H1 (cell line): ENCODE results near the gene RIPOR2. TPM values are rescaled to one million over a fixed set of nuclear protein-coding genes. Genes with fewer than 3 reads are reported as not detected.

ENCODE experiments used
- CTCF ChIA-PET: fragments of 300-600 bp; sonication (Branson Sonifier 250); formaldehyde crosslinking; loops from one replicate; lab custom pipeline; 2021; ENCODE audit not compliant: partially characterized antibody; lab: Charles Lee
- POLR2A ChIA-PET: fragments of 300-600 bp; sonication (Branson Sonifier 250); formaldehyde crosslinking; loops from one replicate; lab custom pipeline; 2021; ENCODE audit warnings: inconsistent platforms; ENCODE audit not compliant: partially characterized antibody; lab: Charles Lee
- DNase-seq, 2 experiments: peaks; one replicate each; pipeline versions ENCODE4 v3.0.0 to v3.0.0-alpha.2; 2010 to 2022; ENCODE audit warnings: low spot score in 2 of 2, low read depth in 1 of 2, mixed read lengths in 1 of 2
- FAIRE-seq: peaks from 2 replicates; lab custom pipeline; 2011; peaks lifted over from hg19 to GRCh38; lab: Jason Lieb, UNC
- H2AFZ ChIP-seq: 2 replicates; pipeline ENCODE4 v1.8.1; 2012; ENCODE audit warnings: low read length, inconsistent platforms
- H2AK5ac ChIP-seq: 2 replicates; pipeline ENCODE4 v1.6.1; 2013; ENCODE audit warnings: low read depth, low read length
- H2BK120ac ChIP-seq: replicated peaks from 2 replicates; pipeline ENCODE3; 2013; ENCODE audit warnings: low read depth, low read length, inconsistent platforms
- H2BK12ac ChIP-seq: 2 replicates; pipeline ENCODE4 v1.6.1; 2013; ENCODE audit warnings: low read depth, low read length
- H2BK15ac ChIP-seq: 2 replicates; pipeline ENCODE4 v1.6.1; 2013; ENCODE audit warnings: low read length
- H2BK20ac ChIP-seq: 2 replicates; pipeline ENCODE4 v1.6.1; 2013; ENCODE audit warnings: low read length
- H2BK5ac ChIP-seq: 2 replicates; pipeline ENCODE4 v1.6.1; 2013; ENCODE audit warnings: low read depth, low read length
- H3K14ac ChIP-seq: 2 replicates; pipeline ENCODE4 v1.6.1; 2013; ENCODE audit warnings: inconsistent platforms; ENCODE audit not compliant: insufficient read length
- H3K18ac ChIP-seq: 2 replicates; pipeline ENCODE4 v1.6.1; 2013; ENCODE audit warnings: low read length; ENCODE audit errors: extremely low read depth
- H3K23ac ChIP-seq: 2 replicates; pipeline ENCODE4 v1.6.1; 2013; ENCODE audit warnings: inconsistent platforms; ENCODE audit not compliant: insufficient read length
- H3K23me2 ChIP-seq: 2 replicates; pipeline ENCODE4 v1.6.1; 2013; ENCODE audit warnings: low read depth, low read length
- H3K27ac ChIP-seq: 2 replicates; pipeline ENCODE4 v1.6.1; 2011; ENCODE audit warnings: low read depth, low read length, inconsistent platforms
- H3K27me3 ChIP-seq, 4 experiments: replicated peaks in 1 of 4; 1 replicate in 1 of 4; 2 replicates in 3 of 4; pipeline versions ENCODE4 v1.6.1 to v1.8.1; 2011 to 2013; ENCODE audit warnings: low read length in 3 of 4, mild to moderate bottlenecking in 3 of 4, inconsistent platforms in 2 of 4, mixed read lengths in 2 of 4, moderate library complexity in 1 of 4; ENCODE audit not compliant: control insufficient read depth in 3 of 4, insufficient read depth in 3 of 4; ENCODE audit errors: extremely low read depth in 1 of 4
- H3K36me3 ChIP-seq, 4 experiments: 2 replicates each; pipeline versions ENCODE4 v1.6.1 to v1.8.1; 2011 to 2013; ENCODE audit warnings: mild to moderate bottlenecking in 4 of 4, low read length in 3 of 4, moderate library complexity in 2 of 4, control low read depth in 1 of 4, inconsistent platforms in 1 of 4; ENCODE audit not compliant: insufficient read depth in 4 of 4, control insufficient read depth in 2 of 4
- H3K4ac ChIP-seq: replicated peaks from 2 replicates; pipeline ENCODE3; 2013; ENCODE audit warnings: low read length, low read depth, mixed read lengths, inconsistent platforms; ENCODE audit not compliant: insufficient read length
- H3K4me1 ChIP-seq, 4 experiments: replicated peaks in 1 of 4; 1 replicate in 1 of 4; 2 replicates in 3 of 4; pipeline versions ENCODE4 v1.6.1 to v1.8.1; 2011 to 2013; ENCODE audit warnings: low read length in 3 of 4, inconsistent platforms in 2 of 4, mixed read lengths in 1 of 4; ENCODE audit not compliant: insufficient read depth in 4 of 4, control insufficient read depth in 3 of 4
- H3K4me2 ChIP-seq, 2 experiments: 2 replicates each; pipeline versions ENCODE4 v1.6.1 to v1.8.1; 2011 to 2013; ENCODE audit warnings: low read depth in 2 of 2, low read length in 2 of 2, control low read depth in 1 of 2, inconsistent platforms in 1 of 2, mild to moderate bottlenecking in 1 of 2; ENCODE audit not compliant: insufficient read depth in 1 of 2
- H3K4me3 ChIP-seq, 4 experiments: fragments of 200-600, 300-600 bp in 1 of 4; sonication (generic), shearing (Covaris generic), sonication (Bioruptor Twin) in 1 of 4; 2 replicates each; pipeline versions ENCODE4 v1.5.1 to v1.8.1; 2011 to 2016; ENCODE audit warnings: low read length in 4 of 4, low read depth in 3 of 4, control low read depth in 2 of 4, inconsistent platforms in 2 of 4, mild to moderate bottlenecking in 2 of 4, mixed read lengths in 1 of 4, moderate library complexity in 1 of 4; ENCODE audit not compliant: insufficient read depth in 2 of 4; ENCODE audit errors: extremely low read depth in 1 of 4
- H3K56ac ChIP-seq: replicated peaks from 2 replicates; pipeline ENCODE3; 2013; ENCODE audit warnings: low read depth, mild to moderate bottlenecking, mixed read lengths, low read length, inconsistent platforms; ENCODE audit not compliant: insufficient read length
- H3K79me1 ChIP-seq: 2 replicates; pipeline ENCODE4 v1.6.1; 2013; ENCODE audit warnings: low read depth, low read length, control low read depth
- H3K79me2 ChIP-seq, 2 experiments: 2 replicates each; pipeline versions ENCODE4 v1.6.1 to v1.8.1; 2012 to 2013; ENCODE audit warnings: low read length in 2 of 2, mild to moderate bottlenecking in 2 of 2, inconsistent platforms in 1 of 2; ENCODE audit not compliant: insufficient read depth in 2 of 2, control insufficient read depth in 1 of 2
- H3K9ac ChIP-seq, 4 experiments: replicated peaks in 1 of 4; 1 replicate in 1 of 4; 2 replicates in 3 of 4; pipeline versions ENCODE4 v1.6.1 to v1.8.1; 2011 to 2013; ENCODE audit warnings: low read depth in 3 of 4, low read length in 3 of 4, control low read depth in 2 of 4, mild to moderate bottlenecking in 2 of 4, moderate library complexity in 2 of 4, inconsistent platforms in 1 of 4; ENCODE audit errors: extremely low read depth in 1 of 4
- H3K9me3 ChIP-seq, 2 experiments: 2 replicates each; pipeline versions ENCODE4 v1.6.1 to v1.8.1; 2012 to 2013; ENCODE audit warnings: mild to moderate bottlenecking in 2 of 2, moderate library complexity in 2 of 2, control low read depth in 1 of 2, inconsistent platforms in 1 of 2, low read depth in 1 of 2, low read length in 1 of 2, mixed read lengths in 1 of 2; ENCODE audit not compliant: insufficient read depth in 2 of 2
- H4K20me1 ChIP-seq, 2 experiments: replicated peaks in 1 of 2; 2 replicates each; pipeline versions ENCODE3 to v1.8.1; 2011 to 2013; ENCODE audit warnings: inconsistent platforms in 2 of 2, low read length in 2 of 2, mild to moderate bottlenecking in 1 of 2; ENCODE audit not compliant: insufficient read depth in 2 of 2, control insufficient read depth in 1 of 2
- H4K5ac ChIP-seq: 2 replicates; pipeline ENCODE4 v1.6.1; 2013; ENCODE audit warnings: low read length, low read depth, mixed read lengths, inconsistent platforms; ENCODE audit not compliant: insufficient read length
- H4K8ac ChIP-seq: 2 replicates; pipeline ENCODE4 v1.8.0; 2013; ENCODE audit warnings: mild to moderate bottlenecking, moderate library complexity, low read length, inconsistent platforms; ENCODE audit not compliant: insufficient read depth; ENCODE audit errors: extremely low read depth
- H4K91ac ChIP-seq: replicated peaks from 2 replicates; pipeline ENCODE3; 2013; ENCODE audit warnings: low read length, mixed read lengths, inconsistent platforms; ENCODE audit not compliant: insufficient read length
- ATF2 ChIP-seq: IDR thresholded peaks from 2 replicates; pipeline ENCODE4 v1.6.1; 2012; ENCODE audit warnings: low read length, inconsistent platforms
- CREB1 ChIP-seq: IDR thresholded peaks from 2 replicates; pipeline ENCODE4 v1.6.1; 2012; ENCODE audit warnings: inconsistent platforms
- CTCF ChIP-seq, 3 experiments: IDR thresholded peaks; 1 replicate in 2 of 3; 2 replicates in 1 of 3; pipeline versions ENCODE4 v1.5.1 to v1.6.1; 2011; ENCODE audit warnings: low read length in 3 of 3, mild to moderate bottlenecking in 3 of 3, inconsistent platforms in 2 of 3, low read depth in 1 of 3, moderate library complexity in 1 of 3; ENCODE audit not compliant: insufficient read depth in 1 of 3; ENCODE audit errors: control extremely low read depth in 1 of 3
- HDAC2 ChIP-seq, 2 experiments: fragments of 300-600 bp in 1 of 2; sonication (generic) in 1 of 2; IDR thresholded peaks; 2 replicates each; pipeline ENCODE4 v1.6.1; 2011 to 2012; ENCODE audit warnings: low read depth in 2 of 2, low read length in 2 of 2, mild to moderate bottlenecking in 2 of 2, moderate library complexity in 2 of 2, borderline replicate concordance in 1 of 2, inconsistent platforms in 1 of 2
- KDM1A ChIP-seq: fragments of 200-600, 300-600 bp; sonication (generic); IDR thresholded peaks from 2 replicates; pipeline ENCODE4 v1.7.1; 2016; ENCODE audit warnings: mild to moderate bottlenecking, low read length, borderline replicate concordance
- KDM5A ChIP-seq: fragments of 200-600 bp; IDR thresholded peaks from 2 replicates; pipeline ENCODE4 v1.7.1; 2012; ENCODE audit warnings: mild to moderate bottlenecking, low read length, inconsistent platforms, mixed read lengths
- POU5F1 ChIP-seq: IDR thresholded peaks from 2 replicates; pipeline ENCODE4 v1.6.1; 2011; ENCODE audit warnings: low read depth, mild to moderate bottlenecking, low read length, moderate library complexity
- RFX5 ChIP-seq: IDR thresholded peaks from 2 replicates; pipeline ENCODE4 v1.6.1; 2011; ENCODE audit warnings: low read depth, low read length, improper control_type of control experiment, borderline replicate concordance
- SP1 ChIP-seq: IDR thresholded peaks from 2 replicates; pipeline ENCODE4 v1.6.1; 2011; ENCODE audit warnings: low read depth, low read length
- TCF12 ChIP-seq: IDR thresholded peaks from 2 replicates; pipeline ENCODE4 v1.6.1; 2011; ENCODE audit warnings: low read depth, mild to moderate bottlenecking, low read length
- polyA plus RNA-seq, 7 experiments: library from polyadenylated mRNA; depleted of rRNA in 3 of 7; stranded (reverse) in 5 of 7; unstranded in 2 of 7; fragments of >200 nt in 5 of 7; fragments of 200-250 nt in 2 of 7; gene quantifications; 1 replicate in 5 of 7; 2 replicates in 1 of 7; 4 replicates in 1 of 7; pipeline versions ENCODE4 v1.2.1 to v1.2.3, GENCODE V29; 2011 to 2013; ENCODE audit warnings: missing spikeins in 2 of 7, mixed read lengths in 2 of 7
- total RNA-seq: library from RNA; stranded (reverse); fragmentation: NEBNext Ultra II Directional; extraction: Animal tissue kit (Norgen Biotek cat#: 25700); gene quantifications from 2 replicates; pipeline ENCODE4 v1.2.1, GENCODE V29; 2021

The RIPOR2 gene
- total and polyA plus RNA-seq, 2 of the 8 experiments (the other 6 are each of a cell fraction or from before 2014, with no cell fraction given), result 16.7 to 45.6 TPM

- ChIA-PET CTCF (interaction anchor here (0.7 to 1.2 kb wide), 2 partner anchors 27 to 800 kb away, joined by 3 to 4 read pairs; no protein-coding TSS in a partner anchor), POLR2A (interaction anchor here (0.9 to 1.7 kb wide), 2 partner anchors 11 to 57 kb away, joined by 3 to 8 read pairs; no protein-coding TSS in a partner anchor)
- no peak overlapping the region for H3K56ac ChIP-seq
- H3K18ac ChIP-seq, result no peak overlapping the region
- H4K5ac ChIP-seq, result no peak overlapping the region
- DNase-seq, result no peak
- no peak overlapping the region for H2BK120ac ChIP-seq
- H2AFZ ChIP-seq, result no peak overlapping the region
- FAIRE-seq, result no peak
- no peak overlapping the region for H3K14ac ChIP-seq
- no peaks in the 10 kb centered on the region for H3K27me3 ChIP-seq
- H2BK12ac ChIP-seq, result no peak overlapping the region
- no peaks in the 10 kb centered on the region for H3K9me3 ChIP-seq
- no peak overlapping the region for H3K4ac ChIP-seq
- no peak overlapping the region for H3K4me2 ChIP-seq
- no peak overlapping the region for H3K4me3 ChIP-seq
- H3K79me2 ChIP-seq, result peaks cover 20 to 60% of the 10 kb centered on the region in 2 experiments
- H2BK20ac ChIP-seq, result no peak overlapping the region
- peaks cover 2 to 62% (median 25%) of the 10 kb centered on the region in 4 experiments; a peak in 5 of 8 replicates for H3K36me3 ChIP-seq
- H3K9ac ChIP-seq, result no peak overlapping the region
- no peak overlapping the region for H4K8ac ChIP-seq
- H3K23ac ChIP-seq, result no peak overlapping the region
- no peaks in the 10 kb centered on the region; the same call in 1 of the 2 replicates for H3K79me1 ChIP-seq
- peaks cover 0 to 7% (median 3%) of the 10 kb centered on the region in 4 experiments; a peak in 5 of 7 replicates for H3K4me1 ChIP-seq
- H2BK15ac ChIP-seq, result no peak overlapping the region
- peaks cover 2% of the 10 kb centered on the region; the same call in 1 of the 2 replicates for H3K23me2 ChIP-seq
- H3K27ac ChIP-seq, result no peak overlapping the region
- H2BK5ac ChIP-seq, result no peak overlapping the region
- no peak overlapping the region for H4K91ac ChIP-seq
- H2AK5ac ChIP-seq, result no peak overlapping the region
- peaks cover 14 to 15% of the 10 kb centered on the region in 2 experiments for H4K20me1 ChIP-seq
- TF ChIP-seq KDM1A (no peak), RFX5 (no peak), POU5F1 (no peak), HDAC2 (IDR thresholded peaks at IDR 0.05; ENCODE audit: borderline replicate concordance in 1 of 2, low read depth in 2 of 2, low read length in 2 of 2) (no peak), SP1 (no peak), KDM5A (no peak), CREB1 (no peak), TCF12 (no peak), CTCF (IDR thresholded peaks at IDR 0.05; ENCODE audit: control extremely low read depth in 1 of 3, insufficient read depth in 1 of 3, low read depth in 1 of 3, low read length in 3 of 3) (no peak), ATF2 (no peak)
Measured at GRCh38 chr6:24778878-24779277, 156.9 kb downstream of the RIPOR2 start.
